H1 (cell line): Measurements from ENCODE around the gene BEX3. TPM values are rescaled to one million over a fixed set of nuclear protein-coding genes. Genes with fewer than 3 reads are reported as not detected.
A peak's percentile ranks its signal among the peaks of the same experiment; 100 is the strongest.

Experiments
- CTCF ChIA-PET: fragments of 300-600 bp; sonication (Branson Sonifier 250); formaldehyde crosslinking; loops from one replicate; lab custom pipeline; 2021; ENCODE audit not compliant: partially characterized antibody; lab: Charles Lee
- POLR2A ChIA-PET: fragments of 300-600 bp; sonication (Branson Sonifier 250); formaldehyde crosslinking; loops from one replicate; lab custom pipeline; 2021; ENCODE audit warnings: inconsistent platforms; ENCODE audit not compliant: partially characterized antibody; lab: Charles Lee
- DNase-seq, 2 experiments: peaks; one replicate each; pipeline versions ENCODE4 v3.0.0 to v3.0.0-alpha.2; 2010 to 2022; ENCODE audit warnings: low spot score in 2 of 2, low read depth in 1 of 2, mixed read lengths in 1 of 2
- FAIRE-seq: peaks from 2 replicates; lab custom pipeline; 2011; peaks lifted over from hg19 to GRCh38; lab: Jason Lieb, UNC
- H2AFZ ChIP-seq: 2 replicates; pipeline ENCODE4 v1.8.1; 2012; ENCODE audit warnings: low read length, inconsistent platforms
- H2AK5ac ChIP-seq: 2 replicates; pipeline ENCODE4 v1.6.1; 2013; ENCODE audit warnings: low read depth, low read length
- H2BK120ac ChIP-seq: replicated peaks from 2 replicates; pipeline ENCODE3; 2013; ENCODE audit warnings: low read depth, low read length, inconsistent platforms
- H2BK12ac ChIP-seq: 2 replicates; pipeline ENCODE4 v1.6.1; 2013; ENCODE audit warnings: low read depth, low read length
- H2BK15ac ChIP-seq: 2 replicates; pipeline ENCODE4 v1.6.1; 2013; ENCODE audit warnings: low read length
- H2BK20ac ChIP-seq: 2 replicates; pipeline ENCODE4 v1.6.1; 2013; ENCODE audit warnings: low read length
- H2BK5ac ChIP-seq: 2 replicates; pipeline ENCODE4 v1.6.1; 2013; ENCODE audit warnings: low read depth, low read length
- H3K14ac ChIP-seq: 2 replicates; pipeline ENCODE4 v1.6.1; 2013; ENCODE audit warnings: inconsistent platforms; ENCODE audit not compliant: insufficient read length
- H3K18ac ChIP-seq: 2 replicates; pipeline ENCODE4 v1.6.1; 2013; ENCODE audit warnings: low read length; ENCODE audit errors: extremely low read depth
- H3K23ac ChIP-seq: 2 replicates; pipeline ENCODE4 v1.6.1; 2013; ENCODE audit warnings: inconsistent platforms; ENCODE audit not compliant: insufficient read length
- H3K23me2 ChIP-seq: 2 replicates; pipeline ENCODE4 v1.6.1; 2013; ENCODE audit warnings: low read depth, low read length
- H3K27ac ChIP-seq: 2 replicates; pipeline ENCODE4 v1.6.1; 2011; ENCODE audit warnings: low read depth, low read length, inconsistent platforms
- H3K27me3 ChIP-seq, 4 experiments: replicated peaks in 1 of 4; 1 replicate in 1 of 4; 2 replicates in 3 of 4; pipeline versions ENCODE4 v1.6.1 to v1.8.1; 2011 to 2013; ENCODE audit warnings: low read length in 3 of 4, mild to moderate bottlenecking in 3 of 4, inconsistent platforms in 2 of 4, mixed read lengths in 2 of 4, moderate library complexity in 1 of 4; ENCODE audit not compliant: control insufficient read depth in 3 of 4, insufficient read depth in 3 of 4; ENCODE audit errors: extremely low read depth in 1 of 4
- H3K36me3 ChIP-seq, 4 experiments: 2 replicates each; pipeline versions ENCODE4 v1.6.1 to v1.8.1; 2011 to 2013; ENCODE audit warnings: mild to moderate bottlenecking in 4 of 4, low read length in 3 of 4, moderate library complexity in 2 of 4, control low read depth in 1 of 4, inconsistent platforms in 1 of 4; ENCODE audit not compliant: insufficient read depth in 4 of 4, control insufficient read depth in 2 of 4
- H3K4ac ChIP-seq: replicated peaks from 2 replicates; pipeline ENCODE3; 2013; ENCODE audit warnings: low read length, low read depth, mixed read lengths, inconsistent platforms; ENCODE audit not compliant: insufficient read length
- H3K4me1 ChIP-seq, 4 experiments: replicated peaks in 1 of 4; 1 replicate in 1 of 4; 2 replicates in 3 of 4; pipeline versions ENCODE4 v1.6.1 to v1.8.1; 2011 to 2013; ENCODE audit warnings: low read length in 3 of 4, inconsistent platforms in 2 of 4, mixed read lengths in 1 of 4; ENCODE audit not compliant: insufficient read depth in 4 of 4, control insufficient read depth in 3 of 4
- H3K4me2 ChIP-seq, 2 experiments: 2 replicates each; pipeline versions ENCODE4 v1.6.1 to v1.8.1; 2011 to 2013; ENCODE audit warnings: low read depth in 2 of 2, low read length in 2 of 2, control low read depth in 1 of 2, inconsistent platforms in 1 of 2, mild to moderate bottlenecking in 1 of 2; ENCODE audit not compliant: insufficient read depth in 1 of 2
- H3K4me3 ChIP-seq, 4 experiments: fragments of 200-600, 300-600 bp in 1 of 4; sonication (generic), shearing (Covaris generic), sonication (Bioruptor Twin) in 1 of 4; 2 replicates each; pipeline versions ENCODE4 v1.5.1 to v1.8.1; 2011 to 2016; ENCODE audit warnings: low read length in 4 of 4, low read depth in 3 of 4, control low read depth in 2 of 4, inconsistent platforms in 2 of 4, mild to moderate bottlenecking in 2 of 4, mixed read lengths in 1 of 4, moderate library complexity in 1 of 4; ENCODE audit not compliant: insufficient read depth in 2 of 4; ENCODE audit errors: extremely low read depth in 1 of 4
- H3K56ac ChIP-seq: replicated peaks from 2 replicates; pipeline ENCODE3; 2013; ENCODE audit warnings: low read depth, mild to moderate bottlenecking, mixed read lengths, low read length, inconsistent platforms; ENCODE audit not compliant: insufficient read length
- H3K79me1 ChIP-seq: 2 replicates; pipeline ENCODE4 v1.6.1; 2013; ENCODE audit warnings: low read depth, low read length, control low read depth
- H3K79me2 ChIP-seq, 2 experiments: 2 replicates each; pipeline versions ENCODE4 v1.6.1 to v1.8.1; 2012 to 2013; ENCODE audit warnings: low read length in 2 of 2, mild to moderate bottlenecking in 2 of 2, inconsistent platforms in 1 of 2; ENCODE audit not compliant: insufficient read depth in 2 of 2, control insufficient read depth in 1 of 2
- H3K9ac ChIP-seq, 4 experiments: replicated peaks in 1 of 4; 1 replicate in 1 of 4; 2 replicates in 3 of 4; pipeline versions ENCODE4 v1.6.1 to v1.8.1; 2011 to 2013; ENCODE audit warnings: low read depth in 3 of 4, low read length in 3 of 4, control low read depth in 2 of 4, mild to moderate bottlenecking in 2 of 4, moderate library complexity in 2 of 4, inconsistent platforms in 1 of 4; ENCODE audit errors: extremely low read depth in 1 of 4
- H3K9me3 ChIP-seq, 2 experiments: 2 replicates each; pipeline versions ENCODE4 v1.6.1 to v1.8.1; 2012 to 2013; ENCODE audit warnings: mild to moderate bottlenecking in 2 of 2, moderate library complexity in 2 of 2, control low read depth in 1 of 2, inconsistent platforms in 1 of 2, low read depth in 1 of 2, low read length in 1 of 2, mixed read lengths in 1 of 2; ENCODE audit not compliant: insufficient read depth in 2 of 2
- H4K20me1 ChIP-seq, 2 experiments: replicated peaks in 1 of 2; 2 replicates each; pipeline versions ENCODE3 to v1.8.1; 2011 to 2013; ENCODE audit warnings: inconsistent platforms in 2 of 2, low read length in 2 of 2, mild to moderate bottlenecking in 1 of 2; ENCODE audit not compliant: insufficient read depth in 2 of 2, control insufficient read depth in 1 of 2
- H4K5ac ChIP-seq: 2 replicates; pipeline ENCODE4 v1.6.1; 2013; ENCODE audit warnings: low read length, low read depth, mixed read lengths, inconsistent platforms; ENCODE audit not compliant: insufficient read length
- H4K8ac ChIP-seq: 2 replicates; pipeline ENCODE4 v1.8.0; 2013; ENCODE audit warnings: mild to moderate bottlenecking, moderate library complexity, low read length, inconsistent platforms; ENCODE audit not compliant: insufficient read depth; ENCODE audit errors: extremely low read depth
- H4K91ac ChIP-seq: replicated peaks from 2 replicates; pipeline ENCODE3; 2013; ENCODE audit warnings: low read length, mixed read lengths, inconsistent platforms; ENCODE audit not compliant: insufficient read length
- ASH2L ChIP-seq: fragments of 200-600, 300-600 bp; sonication (generic); IDR thresholded peaks from one replicate; pipeline ENCODE4 v1.7.1; 2017; ENCODE audit warnings: low read length
- BCL11A ChIP-seq, 2 experiments: IDR thresholded peaks; one replicate each; pipeline ENCODE4 v1.6.1; 2011; ENCODE audit warnings: low read depth in 2 of 2, low read length in 2 of 2, mild to moderate bottlenecking in 2 of 2
- HDAC2 ChIP-seq, 2 experiments: fragments of 300-600 bp in 1 of 2; sonication (generic) in 1 of 2; IDR thresholded peaks; 2 replicates each; pipeline ENCODE4 v1.6.1; 2011 to 2012; ENCODE audit warnings: low read depth in 2 of 2, low read length in 2 of 2, mild to moderate bottlenecking in 2 of 2, moderate library complexity in 2 of 2, borderline replicate concordance in 1 of 2, inconsistent platforms in 1 of 2
- HDAC6 ChIP-seq: IDR thresholded peaks from one replicate; pipeline ENCODE4 v1.7.1; 2012; ENCODE audit warnings: low read depth, mild to moderate bottlenecking, inconsistent platforms, low read length, moderate library complexity
- KDM5A ChIP-seq: fragments of 200-600 bp; IDR thresholded peaks from 2 replicates; pipeline ENCODE4 v1.7.1; 2012; ENCODE audit warnings: mild to moderate bottlenecking, low read length, inconsistent platforms, mixed read lengths
- NRF1 ChIP-seq: IDR thresholded peaks from 2 replicates; pipeline ENCODE4 v1.6.1; 2011; ENCODE audit warnings: mild to moderate bottlenecking, low read depth, low read length, improper control_type of control experiment
- RBBP5 ChIP-seq: IDR thresholded peaks from 2 replicates; pipeline ENCODE4 v1.7.1; 2012; ENCODE audit warnings: low read depth, mild to moderate bottlenecking, inconsistent platforms, low read length, moderate library complexity, borderline replicate concordance
- SIX5 ChIP-seq: IDR thresholded peaks from 2 replicates; pipeline ENCODE4 v1.6.1; 2011; ENCODE audit warnings: mild to moderate bottlenecking, low read depth, low read length
- SP4 ChIP-seq: IDR thresholded peaks from 2 replicates; pipeline ENCODE4 v1.6.1; 2012; ENCODE audit warnings: low read length, inconsistent platforms
- TCF12 ChIP-seq: IDR thresholded peaks from 2 replicates; pipeline ENCODE4 v1.6.1; 2011; ENCODE audit warnings: low read depth, mild to moderate bottlenecking, low read length
- WGBS, 2 experiments: shearing (Covaris generic) in 1 of 2; methylation state at CpG; one replicate each; pipeline versions ENCODE4 v1.1.6 to v1.1.7; 2013 to 2015; ENCODE audit warnings: low lambda C conversion rate in 2 of 2, mixed read lengths in 2 of 2, inconsistent platforms in 1 of 2, low coverage in 1 of 2, missing lambda C conversion rate in 1 of 2; ENCODE audit not compliant: insufficient replicate concordance in 2 of 2, insufficient coverage in 1 of 2, insufficient read length in 1 of 2; ENCODE audit errors: extremely low coverage in 1 of 2, missing lambda C conversion rate in 1 of 2; 5-methylcytosine and 5-hydroxymethylcytosine counted together
- polyA plus RNA-seq, 7 experiments: library from polyadenylated mRNA; depleted of rRNA in 3 of 7; stranded (reverse) in 5 of 7; unstranded in 2 of 7; fragments of >200 nt in 5 of 7; fragments of 200-250 nt in 2 of 7; gene quantifications; 1 replicate in 5 of 7; 2 replicates in 1 of 7; 4 replicates in 1 of 7; pipeline versions ENCODE4 v1.2.1 to v1.2.3, GENCODE V29; 2011 to 2013; ENCODE audit warnings: missing spikeins in 2 of 7, mixed read lengths in 2 of 7
- total RNA-seq: library from RNA; stranded (reverse); fragmentation: NEBNext Ultra II Directional; extraction: Animal tissue kit (Norgen Biotek cat#: 25700); gene quantifications from 2 replicates; pipeline ENCODE4 v1.2.1, GENCODE V29; 2021
- TF ChIP-seq, protein P1 (sequence below): IDR thresholded peaks from 2 replicates; pipeline ENCODE4 v1.6.1; 2012; ENCODE audit warnings: inconsistent platforms

BEX3 gene
- total and polyA plus RNA-seq, 2 of the 8 experiments (the other 6 are each of a cell fraction or from before 2014, with no cell fraction given) = 330 to 366 TPM

DNA sequence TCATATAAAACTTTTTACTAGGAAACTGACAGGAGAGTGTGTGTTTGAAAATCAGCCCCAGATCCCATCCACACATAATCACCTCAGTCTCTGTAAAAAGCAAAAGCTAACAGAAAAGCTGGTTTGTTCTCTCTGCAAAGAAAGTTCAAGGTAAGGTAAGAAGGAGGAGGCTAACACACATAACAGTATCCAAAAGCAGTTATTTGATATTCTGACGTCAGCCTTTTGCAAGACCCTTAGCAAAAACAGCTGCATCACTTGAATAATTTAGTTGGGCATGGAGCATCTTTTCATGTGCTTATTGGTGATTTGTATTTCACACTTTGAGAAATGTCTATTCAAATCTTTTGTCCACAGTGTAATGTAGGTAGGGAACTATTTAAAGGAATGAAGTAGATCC, 14.5 kb upstream of the BEX3 start:
- CTCF ChIA-PET = no interaction called here
- Histone ChIP-seq H3K18ac (no peak overlapping the region), H4K8ac (no peak overlapping the region), H3K79me2 (peaks cover 0 to 5% of the 10 kb centered on the region in 2 experiments; a peak in 1 of 4 replicates), H3K27me3 (no peaks in the 10 kb centered on the region), H3K23ac (no peak overlapping the region), H3K27ac (no peak overlapping the region; the same call in 1 of the 2 replicates), H3K4me2 (no peak overlapping the region), H3K9me3 (no peaks in the 10 kb centered on the region), H2BK12ac (no peak overlapping the region), H3K79me1 (no peaks in the 10 kb centered on the region), H3K9ac (no peak overlapping the region), H3K23me2 (no peaks in the 10 kb centered on the region; the same call in 1 of the 2 replicates), H4K20me1 (no peaks in the 10 kb centered on the region), H2AK5ac (no peak overlapping the region)
- TF ChIP-seq TCF12 = no peak
- TF ChIP-seq NRF1 = no peak
- no peak for TF ChIP-seq BCL11A (IDR thresholded peaks at IDR 0.05; ENCODE audit: low read depth in 2 of 2, low read length in 2 of 2)
- TF ChIP-seq SP4 = no peak
- TF ChIP-seq KDM5A = no peak
- no peak for TF ChIP-seq RBBP5
- TF ChIP-seq, protein P1, sequence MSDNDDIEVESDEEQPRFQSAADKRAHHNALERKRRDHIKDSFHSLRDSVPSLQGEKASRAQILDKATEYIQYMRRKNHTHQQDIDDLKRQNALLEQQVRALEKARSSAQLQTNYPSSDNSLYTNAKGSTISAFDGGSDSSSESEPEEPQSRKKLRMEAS = no peak
- TF ChIP-seq HDAC6 = no peak
- no peak for TF ChIP-seq HDAC2 (IDR thresholded peaks at IDR 0.05; ENCODE audit: borderline replicate concordance in 1 of 2, low read depth in 2 of 2, low read length in 2 of 2)
- TF ChIP-seq ASH2L = no peak
- no peak for TF ChIP-seq SIX5
- TF ChIP-seq, all 59 proteins: peak for 0
- no peak overlapping the region for H4K5ac ChIP-seq
- no peak overlapping the region for H2AFZ ChIP-seq
- 13% methylated on average over 1 of the region's 1 CpG; no CpG with 5 or more reads in 1 of the 2 experiments for WGBS, 2 experiments
- H2BK5ac ChIP-seq = no peak overlapping the region
- DNase-seq (no peak), FAIRE-seq (peak; percentile 36)
- no peak overlapping the region for H3K14ac ChIP-seq
- no peaks in the 10 kb centered on the region for H3K4me1 ChIP-seq
- POLR2A ChIA-PET = interaction anchor here (0.7 to 1.7 kb wide), 5 partner anchors 9 to 16 kb away, joined by 3 to 8 read pairs (median 3); partner anchors contain the start of gene BEX3
- H2BK120ac ChIP-seq = no peak overlapping the region
- no peak overlapping the region for H2BK20ac ChIP-seq
- H4K91ac ChIP-seq = no peak overlapping the region
- H3K56ac ChIP-seq = no peak overlapping the region
- no peak overlapping the region for H3K4ac ChIP-seq
- H3K36me3 ChIP-seq = peaks cover 0 to 9% (median 0%) of the 10 kb centered on the region in 4 experiments; a peak in 1 of 8 replicates
- H3K4me3 ChIP-seq = 0 out of 8 replicates have a peak overlapping the region, but pooled peaks of 1 of the 4 experiments have one; percentile 4
- H2BK15ac ChIP-seq = no peak overlapping the region
